ENCODE results near the gene C6orf47.

Gene C6orf47

DNA sequence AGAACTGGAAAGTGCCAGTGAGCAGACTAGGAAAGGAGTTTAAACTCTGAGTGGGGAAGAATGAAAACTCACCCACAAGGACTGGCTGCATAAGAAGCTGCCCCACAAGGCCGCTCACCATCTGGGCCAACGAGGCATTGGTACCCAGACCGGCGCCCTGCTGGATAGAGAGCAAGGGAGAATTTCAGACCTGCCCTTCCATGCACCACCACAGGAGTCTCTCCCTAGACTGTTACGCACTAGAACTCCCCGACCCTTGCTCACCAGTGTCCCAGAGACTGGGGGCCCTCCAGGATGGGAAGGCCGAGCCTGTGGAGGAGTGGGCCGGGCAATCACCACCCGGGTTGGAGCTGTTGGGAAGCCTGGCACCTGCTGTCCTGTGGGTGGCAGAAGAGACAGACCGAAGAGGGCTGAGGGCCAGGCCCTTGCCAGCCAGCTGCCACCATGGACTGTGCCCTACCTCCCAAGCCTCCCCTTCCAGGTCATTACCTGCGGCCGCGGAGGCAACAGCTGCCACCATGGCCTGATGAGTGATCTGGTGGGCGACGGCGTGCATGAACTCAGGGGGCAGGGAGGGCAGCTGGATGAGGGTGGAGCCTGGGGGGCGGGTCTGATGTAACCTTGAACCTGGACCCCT lies 16.6 kb downstream of the C6orf47 start:
- TF ChIP-seq POLR2A (IDR thresholded peaks at IDR 0.05; ENCODE audit: low read length) (no peak), GATA1 (IDR thresholded peaks at IDR 0.05; ENCODE audit: low read depth, low read length) (no peak)
- no peak for DNase-seq

DNA sequence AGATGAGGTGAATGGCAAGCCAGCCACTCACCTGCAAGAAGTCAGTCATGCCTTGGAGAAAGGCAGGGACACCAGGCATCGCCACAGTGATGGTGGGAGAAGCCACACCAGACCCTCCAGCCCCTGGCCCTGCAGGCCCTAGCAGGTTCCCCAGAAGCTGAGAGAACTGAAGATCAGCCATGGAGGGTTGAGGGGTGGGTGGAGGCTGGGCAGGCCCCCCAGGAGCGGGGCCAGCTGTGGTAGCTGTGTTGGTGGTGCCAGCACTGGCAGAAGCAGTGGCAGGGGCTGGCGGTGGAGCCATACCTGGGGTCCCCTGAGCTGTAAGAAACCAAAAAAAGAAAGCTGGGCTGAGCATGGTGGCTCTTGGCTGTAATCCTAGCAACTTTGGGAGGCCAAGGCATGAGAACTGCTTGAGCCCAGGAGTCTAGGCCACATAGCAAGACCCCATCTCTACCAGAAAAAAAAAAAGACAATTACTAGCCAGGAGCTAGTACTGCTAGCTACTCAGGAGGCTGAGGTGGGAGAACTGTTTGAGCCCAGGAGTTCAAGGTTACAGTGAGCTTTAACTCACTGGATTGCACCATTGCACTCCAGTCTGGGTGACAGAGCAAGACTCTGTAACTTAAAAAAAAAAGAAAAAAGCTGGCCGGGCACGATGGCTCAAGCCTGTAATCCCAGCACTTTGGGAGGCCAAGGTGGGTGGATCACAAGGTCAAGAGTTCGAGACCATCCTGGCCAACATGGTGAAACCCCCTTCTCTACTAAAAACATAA lies 17.6 kb downstream of the C6orf47 start:
- TF ChIP-seq POLR2A (IDR thresholded peaks at IDR 0.05; ENCODE audit: low read length) (no peak), GATA1 (IDR thresholded peaks at IDR 0.05; ENCODE audit: low read depth, low read length) (no peak)

DNA sequence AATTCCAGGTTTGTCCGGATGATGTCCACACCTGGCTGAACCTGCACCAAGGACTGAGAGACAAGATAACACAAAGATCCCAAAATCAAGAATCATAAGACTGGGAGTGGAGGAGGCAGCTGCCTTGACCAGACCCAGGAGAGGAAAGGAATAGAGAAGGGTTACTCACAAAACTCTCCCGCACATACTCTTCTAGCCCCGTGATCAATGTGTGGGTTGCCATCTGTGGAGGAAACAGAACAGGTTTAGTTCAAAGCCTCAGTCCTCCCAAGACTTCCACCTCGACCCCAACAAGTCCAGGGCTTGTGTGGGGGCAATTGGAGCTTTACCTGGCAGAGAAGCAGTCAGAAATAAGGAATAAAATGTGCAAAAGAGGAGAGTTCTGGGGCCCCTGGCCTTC lies 19.2 kb downstream of the C6orf47 start:
- no peak for TF ChIP-seq GATA1 (IDR thresholded peaks at IDR 0.05; ENCODE audit: low read depth, low read length)
- no peak for TF ChIP-seq POLR2A (IDR thresholded peaks at IDR 0.05; ENCODE audit: low read length)
- DNase-seq = no peak

More for the DNA sequence above, 17.6 kb downstream of the C6orf47 start:
- no peak for DNase-seq

DNA sequence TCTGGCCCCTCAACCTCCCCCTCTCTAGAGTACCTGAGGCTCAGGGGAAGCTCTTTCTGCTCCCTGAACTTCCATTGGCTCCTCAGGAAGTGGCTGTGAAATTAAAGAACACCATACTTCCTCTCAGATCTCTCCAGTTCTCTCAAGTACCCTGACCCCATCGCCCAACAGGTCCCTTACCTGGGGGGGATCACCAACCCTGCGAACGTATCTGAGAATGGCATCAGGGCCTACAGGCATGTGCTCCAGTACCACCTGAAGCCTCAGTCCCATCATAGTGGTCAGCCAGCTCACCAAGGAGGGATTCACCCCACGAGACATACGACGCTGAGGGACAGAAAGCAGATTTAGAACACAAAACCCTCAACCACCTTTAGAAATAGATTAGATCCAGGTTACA lies 20.0 kb downstream of the C6orf47 start:
- TF ChIP-seq GATA1 (IDR thresholded peaks at IDR 0.05; ENCODE audit: low read depth, low read length) = no peak
- TF ChIP-seq POLR2A (IDR thresholded peaks at IDR 0.05; ENCODE audit: low read length) = no peak

DNA sequence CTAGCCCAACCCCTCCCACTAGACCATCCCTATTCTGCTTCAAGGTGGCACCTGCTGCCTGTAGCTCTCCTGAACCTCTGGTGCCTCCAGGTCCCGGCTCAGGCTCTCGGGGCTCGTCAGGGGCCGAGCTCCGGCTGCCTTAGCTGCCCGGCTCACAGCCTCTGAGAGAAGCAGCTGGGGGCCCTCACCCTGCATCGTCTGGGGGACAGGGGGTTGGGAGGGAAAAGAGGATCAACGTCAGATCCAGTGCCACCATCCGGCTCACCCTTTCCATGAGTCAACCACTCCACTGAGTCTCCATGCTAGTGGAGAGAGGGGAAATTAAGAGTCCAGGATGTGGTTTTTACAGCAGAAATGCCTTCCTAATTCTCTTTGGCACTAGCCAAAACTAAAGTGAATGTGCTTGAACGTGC lies 21.1 kb downstream of the C6orf47 start:
- no peak for DNase-seq
- TF ChIP-seq GATA1 (IDR thresholded peaks at IDR 0.05; ENCODE audit: low read depth, low read length) (no peak), POLR2A (IDR thresholded peaks at IDR 0.05; ENCODE audit: low read length) (no peak)

More for the DNA sequence above, 20.0 kb downstream of the C6orf47 start:
- DNase-seq = no peak

DNA sequence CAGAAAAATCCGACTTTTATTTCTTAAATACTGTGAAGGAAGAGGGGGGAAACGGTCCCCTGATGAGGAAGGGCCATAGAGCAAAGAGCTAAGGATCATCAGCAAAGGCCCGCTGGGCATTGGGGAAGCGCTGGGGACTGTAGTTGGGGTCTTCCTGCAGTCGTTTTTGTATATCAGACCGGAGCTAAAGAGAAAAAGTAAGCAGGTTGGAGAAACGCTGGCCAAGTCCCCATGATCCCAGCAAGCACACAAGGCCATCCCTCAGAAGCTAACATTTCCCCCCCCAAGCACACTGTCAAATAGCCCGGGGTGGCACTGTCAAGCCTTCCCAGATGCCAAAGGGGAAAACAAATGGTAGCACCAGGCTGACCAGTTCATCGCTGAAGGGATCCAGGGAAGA lies 21.5 kb downstream of the C6orf47 start:
- no peak for DNase-seq
- TF ChIP-seq GATA1 (IDR thresholded peaks at IDR 0.05; ENCODE audit: low read depth, low read length) (no peak), POLR2A (IDR thresholded peaks at IDR 0.05; ENCODE audit: low read length) (no peak)

DNA sequence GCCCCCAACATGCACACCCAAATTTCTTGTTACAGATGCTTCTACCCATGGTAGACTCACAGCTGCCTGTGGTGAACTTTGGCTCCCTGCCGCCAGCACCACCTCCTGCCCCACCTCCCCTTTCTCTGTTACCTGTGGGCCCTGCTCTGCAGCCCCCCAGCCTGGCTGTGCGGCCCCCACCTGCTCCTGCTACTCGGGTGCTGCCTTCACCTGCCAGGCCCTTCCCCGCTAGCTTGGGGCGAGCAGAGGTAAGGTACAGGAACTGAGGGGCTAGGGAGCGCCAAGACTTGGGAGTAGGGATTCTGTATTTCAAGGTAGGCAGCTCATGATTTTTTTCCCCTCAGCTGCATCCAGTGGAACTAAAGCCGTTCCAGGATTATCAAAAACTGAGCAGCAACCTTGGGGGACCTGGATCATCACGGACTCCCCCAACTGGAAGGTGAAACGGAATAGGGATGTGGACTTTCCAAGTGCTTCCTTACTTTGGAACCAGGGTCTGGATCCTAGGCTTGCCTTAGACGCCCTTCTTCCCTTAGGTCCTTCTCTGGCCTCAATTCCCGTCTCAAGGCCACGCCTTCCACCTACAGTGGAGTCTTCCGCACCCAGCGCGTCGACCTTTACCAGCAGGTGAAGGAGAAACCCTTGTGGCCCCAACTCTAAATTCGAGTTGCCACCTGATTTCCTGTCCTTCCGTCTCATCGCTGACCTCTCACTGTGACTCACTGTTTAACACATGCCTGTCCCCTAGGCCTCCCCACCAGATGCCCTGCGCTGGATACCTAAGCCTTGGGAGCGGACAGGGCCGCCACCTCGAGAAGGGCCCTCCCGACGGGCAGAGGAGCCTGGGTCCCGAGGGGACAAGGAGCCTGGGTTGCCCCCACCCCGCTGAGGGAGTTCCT lies 23.6 kb downstream of the C6orf47 start:
- DNase-seq = no peak
- TF ChIP-seq GATA1 (IDR thresholded peaks at IDR 0.05; ENCODE audit: low read depth, low read length) (no peak), POLR2A (IDR thresholded peaks at IDR 0.05; ENCODE audit: low read length) (no peak)

DNA sequence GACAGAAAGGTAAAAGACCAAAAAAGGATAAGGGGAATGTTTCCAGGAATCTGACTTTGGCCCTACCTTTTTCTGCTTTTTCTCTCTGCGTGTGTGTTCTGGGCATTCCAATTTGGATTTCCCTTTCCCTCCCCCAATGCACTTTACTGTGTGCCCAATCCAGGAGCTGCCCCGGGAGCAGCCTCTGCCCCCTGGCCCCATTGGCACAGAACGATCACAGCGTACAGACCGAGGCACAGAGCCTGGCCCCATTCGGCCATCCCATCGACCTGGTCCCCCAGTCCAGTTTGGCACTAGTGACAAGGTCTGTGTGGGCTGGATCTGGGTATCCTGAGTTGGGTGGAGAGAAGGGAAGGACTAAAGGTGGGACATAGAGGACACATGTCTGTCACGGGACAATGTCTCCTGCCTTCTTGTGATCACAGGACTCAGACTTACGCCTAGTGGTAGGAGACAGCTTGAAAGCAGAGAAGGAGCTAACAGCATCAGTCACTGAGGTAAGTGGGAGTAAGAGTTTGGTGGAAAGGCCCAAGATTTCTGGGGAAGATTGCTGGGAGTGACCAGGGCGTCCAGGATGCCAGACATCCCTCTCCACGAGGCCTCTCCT lies 25.5 kb downstream of the C6orf47 start:
- TF ChIP-seq GATA1 (IDR thresholded peaks at IDR 0.05; ENCODE audit: low read depth, low read length) (no peak), POLR2A (IDR thresholded peaks at IDR 0.05; ENCODE audit: low read length) (no peak)
- no peak for DNase-seq

DNA sequence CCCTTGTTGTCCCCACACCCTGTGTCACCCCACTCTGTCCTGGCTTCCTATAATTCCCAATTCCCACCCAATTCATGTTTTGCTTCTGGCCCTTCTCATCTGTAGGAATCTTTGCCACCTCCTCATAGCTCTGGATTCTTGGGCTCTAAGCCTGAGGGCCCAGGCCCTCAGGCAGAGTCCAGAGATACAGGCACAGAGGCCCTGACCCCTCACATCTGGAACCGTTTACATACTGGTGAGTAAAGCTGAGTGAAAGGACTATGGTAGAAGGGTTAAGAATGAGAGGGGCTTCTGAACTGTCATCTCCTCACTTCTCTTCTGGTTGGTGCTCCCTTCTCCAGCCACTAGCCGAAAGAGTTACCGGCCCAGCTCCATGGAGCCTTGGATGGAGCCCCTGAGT lies 26.4 kb downstream of the C6orf47 start:
- TF ChIP-seq GATA1 (IDR thresholded peaks at IDR 0.05; ENCODE audit: low read depth, low read length) (no peak), POLR2A (IDR thresholded peaks at IDR 0.05; ENCODE audit: low read length) (no peak)
- no peak for DNase-seq

DNA sequence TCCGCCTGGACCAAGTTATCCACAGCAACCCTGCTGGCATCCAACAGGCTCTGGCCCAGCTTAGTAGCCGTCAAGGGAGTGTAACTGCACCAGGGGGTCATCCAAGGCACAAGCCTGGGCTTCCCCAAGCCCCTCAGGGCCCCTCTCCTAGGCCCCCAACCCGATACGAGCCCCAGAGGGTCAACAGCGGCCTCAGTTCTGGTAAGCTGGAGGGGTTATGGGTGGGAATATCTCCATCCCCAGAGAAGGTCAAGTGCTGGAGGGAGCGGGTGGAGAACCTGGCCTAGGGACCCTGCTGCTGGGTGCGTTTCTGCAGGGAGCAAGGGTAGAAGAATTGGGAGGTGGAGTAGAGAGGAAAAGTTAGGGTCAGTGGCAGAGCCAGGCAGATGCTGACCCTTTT lies 27.1 kb downstream of the C6orf47 start:
- TF ChIP-seq GATA1 (IDR thresholded peaks at IDR 0.05; ENCODE audit: low read depth, low read length) (no peak), POLR2A (IDR thresholded peaks at IDR 0.05; ENCODE audit: low read length) (no peak)
- no peak for DNase-seq

DNA sequence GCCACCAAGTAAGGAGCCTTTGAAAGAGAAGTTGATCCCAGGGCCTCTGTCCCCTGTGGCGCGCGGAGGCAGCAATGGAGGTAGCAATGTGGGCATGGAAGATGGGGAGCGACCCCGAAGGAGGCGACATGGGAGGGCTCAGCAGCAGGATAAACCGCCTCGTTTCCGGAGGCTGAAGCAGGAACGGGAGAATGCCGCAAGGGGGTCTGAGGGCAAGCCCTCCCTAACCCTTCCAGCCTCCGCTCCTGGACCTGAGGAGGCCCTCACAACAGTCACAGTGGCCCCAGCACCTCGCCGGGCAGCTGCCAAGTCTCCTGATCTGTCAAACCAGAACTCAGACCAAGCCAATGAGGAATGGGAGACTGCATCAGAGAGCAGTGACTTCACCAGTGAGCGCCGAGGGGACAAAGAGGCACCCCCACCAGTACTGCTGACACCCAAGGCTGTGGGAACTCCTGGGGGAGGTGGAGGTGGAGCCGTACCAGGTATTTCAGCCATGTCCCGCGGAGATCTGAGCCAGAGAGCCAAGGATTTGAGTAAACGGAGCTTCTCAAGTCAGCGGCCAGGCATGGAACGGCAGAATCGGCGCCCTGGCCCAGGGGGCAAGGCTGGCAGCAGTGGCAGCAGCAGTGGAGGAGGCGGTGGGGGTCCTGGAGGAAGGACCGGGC lies 28.2 kb downstream of the C6orf47 start:
- TF ChIP-seq POLR2A (IDR thresholded peaks at IDR 0.05; ENCODE audit: low read length) = peak; percentile 18
- no peak for TF ChIP-seq GATA1 (IDR thresholded peaks at IDR 0.05; ENCODE audit: low read depth, low read length)
- DNase-seq = no peak

DNA sequence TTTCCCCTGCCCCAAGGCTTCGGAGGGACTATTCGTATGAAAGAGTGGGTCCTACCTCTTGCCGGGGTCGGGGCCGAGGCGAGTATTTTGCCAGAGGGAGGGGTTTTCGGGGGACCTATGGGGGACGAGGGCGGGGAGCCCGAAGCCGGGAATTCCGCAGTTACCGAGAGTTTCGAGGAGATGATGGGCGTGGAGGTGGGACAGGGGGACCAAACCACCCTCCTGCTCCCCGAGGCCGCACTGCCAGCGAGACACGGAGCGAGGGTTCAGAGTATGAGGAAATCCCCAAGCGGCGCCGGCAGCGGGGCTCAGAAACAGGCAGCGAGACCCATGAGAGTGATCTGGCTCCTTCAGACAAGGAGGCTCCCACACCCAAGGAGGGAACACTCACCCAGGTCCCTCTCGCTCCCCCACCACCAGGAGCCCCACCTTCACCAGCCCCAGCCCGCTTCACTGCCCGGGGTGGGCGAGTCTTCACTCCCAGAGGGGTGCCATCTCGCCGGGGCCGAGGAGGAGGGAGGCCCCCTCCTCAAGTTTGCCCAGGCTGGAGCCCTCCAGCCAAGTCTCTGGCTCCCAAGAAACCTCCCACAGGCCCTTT lies 28.8 kb downstream of the C6orf47 start:
- no peak for DNase-seq
- TF ChIP-seq POLR2A (IDR thresholded peaks at IDR 0.05; ENCODE audit: low read length) (no peak), GATA1 (IDR thresholded peaks at IDR 0.05; ENCODE audit: low read depth, low read length) (no peak)

DNA sequence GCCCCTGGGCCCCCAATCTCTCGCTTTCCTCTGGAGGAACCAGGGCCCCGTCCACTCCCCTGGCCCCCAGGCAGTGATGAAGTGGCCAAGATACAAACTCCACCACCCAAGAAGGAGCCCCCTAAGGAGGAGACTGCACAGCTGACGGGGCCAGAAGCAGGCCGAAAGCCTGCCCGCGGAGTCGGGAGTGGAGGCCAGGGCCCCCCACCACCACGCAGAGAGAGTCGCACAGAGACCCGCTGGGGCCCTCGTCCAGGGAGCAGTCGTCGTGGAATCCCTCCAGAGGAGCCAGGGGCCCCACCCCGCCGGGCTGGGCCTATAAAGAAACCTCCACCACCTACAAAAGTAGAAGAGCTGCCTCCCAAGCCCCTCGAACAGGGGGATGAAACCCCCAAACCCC lies 29.4 kb downstream of the C6orf47 start:
- no peak for DNase-seq
- TF ChIP-seq POLR2A (IDR thresholded peaks at IDR 0.05; ENCODE audit: low read length) (no peak), GATA1 (IDR thresholded peaks at IDR 0.05; ENCODE audit: low read depth, low read length) (no peak)

Measured in erythroblast (primary cell).